Neuronal stem cell (in vitro differentiated cells): Measurements from ENCODE around the gene MUC5B.

Experiments used
- DNase-seq: peaks from one replicate; pipeline ENCODE4 v3.0.0-alpha.2; 2013; ENCODE audit warnings: low spot score
- H2AFZ ChIP-seq: one replicate; pipeline ENCODE4 v1.6.1; 2013; ENCODE audit warnings: mild to moderate bottlenecking, low read length, inconsistent platforms
- H2AK5ac ChIP-seq: 2 replicates; pipeline ENCODE4 v1.6.1; 2013; ENCODE audit warnings: low read depth, mild to moderate bottlenecking, inconsistent platforms, low read length, moderate library complexity, mixed read lengths
- H2BK120ac ChIP-seq: 2 replicates; pipeline ENCODE4 v1.6.1; 2013; ENCODE audit warnings: low read depth, mild to moderate bottlenecking, inconsistent platforms, low read length, moderate library complexity, mixed read lengths
- H2BK12ac ChIP-seq: one replicate; pipeline ENCODE4 v1.6.1; 2013; ENCODE audit warnings: low read length, inconsistent platforms
- H2BK15ac ChIP-seq: 2 replicates; pipeline ENCODE4 v1.6.1; 2013; ENCODE audit warnings: mild to moderate bottlenecking, low read length, inconsistent platforms, mixed read lengths
- H2BK5ac ChIP-seq: one replicate; pipeline ENCODE4 v1.6.1; 2013; ENCODE audit warnings: inconsistent platforms, mild to moderate bottlenecking, low read length, moderate library complexity
- H3K14ac ChIP-seq: one replicate; pipeline ENCODE4 v1.6.1; 2013; ENCODE audit warnings: low read length, inconsistent platforms
- H3K18ac ChIP-seq: 2 replicates; pipeline ENCODE4 v1.6.1; 2013; ENCODE audit warnings: low read length, inconsistent platforms
- H3K23ac ChIP-seq: 2 replicates; pipeline ENCODE4 v1.6.1; 2013; ENCODE audit warnings: low read depth, mild to moderate bottlenecking, mixed read lengths, low read length, inconsistent platforms; ENCODE audit not compliant: poor library complexity
- H3K27ac ChIP-seq: replicated peaks from 3 replicates; pipeline ENCODE4 v1.5.1; 2013; ENCODE audit warnings: low read length, inconsistent platforms
- H3K27me3 ChIP-seq, 3 experiments: 2 replicates each; pipeline ENCODE4 v1.6.1; 2013; ENCODE audit warnings: low read length in 3 of 3, mild to moderate bottlenecking in 2 of 3, inconsistent platforms in 1 of 3, low read depth in 1 of 3, mixed read lengths in 1 of 3, moderate library complexity in 1 of 3; ENCODE audit not compliant: control insufficient read depth in 3 of 3, insufficient read depth in 3 of 3
- H3K36me3 ChIP-seq, 2 donors: replicated peaks in 1 of 2; 2 replicates each; pipeline ENCODE4 v1.6.1; 2013; ENCODE audit warnings: low read length in 2 of 2; ENCODE audit not compliant: control insufficient read depth in 2 of 2, insufficient read depth in 2 of 2
- H3K4ac ChIP-seq: 2 replicates; pipeline ENCODE4 v1.6.1; 2013; ENCODE audit warnings: inconsistent platforms, mild to moderate bottlenecking, low read length, moderate library complexity
- H3K4me1 ChIP-seq, 2 donors: 1 replicate in 1 of 2; 2 replicates in 1 of 2; pipeline ENCODE4 v1.6.1; 2013; ENCODE audit warnings: low read length in 2 of 2, low read depth in 1 of 2; ENCODE audit not compliant: control insufficient read depth in 2 of 2, insufficient read depth in 1 of 2
- H3K4me2 ChIP-seq: one replicate; pipeline ENCODE4 v1.6.1; 2013; ENCODE audit warnings: mild to moderate bottlenecking, low read length, inconsistent platforms; ENCODE audit not compliant: insufficient read depth, poor library complexity, severe bottlenecking
- H3K4me3 ChIP-seq, 2 donors: 2 replicates each; pipeline ENCODE4 v1.5.1; 2013; ENCODE audit warnings: low read length in 2 of 2, mild to moderate bottlenecking in 2 of 2, inconsistent platforms in 1 of 2, moderate library complexity in 1 of 2
- H3K79me1 ChIP-seq: one replicate; pipeline ENCODE4 v1.6.1; 2013; ENCODE audit warnings: low read depth, mild to moderate bottlenecking, inconsistent platforms, low read length, moderate library complexity
- H3K9ac ChIP-seq: one replicate; pipeline ENCODE4 v1.6.1; 2013; ENCODE audit warnings: mild to moderate bottlenecking, low read depth, low read length, inconsistent platforms; ENCODE audit not compliant: poor library complexity
- H3K9me3 ChIP-seq, 2 donors: replicated peaks in 1 of 2; 2 replicates each; pipeline versions ENCODE3 to v1.6.1; 2013; ENCODE audit warnings: low read length in 2 of 2, mild to moderate bottlenecking in 2 of 2, inconsistent platforms in 1 of 2, low read depth in 1 of 2, mixed read lengths in 1 of 2, moderate library complexity in 1 of 2; ENCODE audit not compliant: control insufficient read depth in 2 of 2, insufficient read depth in 1 of 2
- H4K8ac ChIP-seq: one replicate; pipeline ENCODE4 v1.6.1; 2013; ENCODE audit warnings: low read depth, mild to moderate bottlenecking, inconsistent platforms, low read length, moderate library complexity
- H4K91ac ChIP-seq: one replicate; pipeline ENCODE4 v1.6.1; 2013; ENCODE audit warnings: low read length, low read depth, mild to moderate bottlenecking, inconsistent platforms; ENCODE audit not compliant: poor library complexity
- WGBS, 2 donors: extraction: QIAGEN DNeasy Blood & Tissue Kit; methylation state at CpG; one replicate each; pipeline ENCODE4 v1.1.7; 2013; ENCODE audit warnings: missing lambda C conversion rate in 2 of 2, mixed read lengths in 1 of 2; ENCODE audit not compliant: insufficient read length in 2 of 2, insufficient replicate concordance in 1 of 2; ENCODE audit errors: extremely low coverage in 2 of 2; 5-methylcytosine and 5-hydroxymethylcytosine counted together

MUC5B gene

GRCh38 chr11:1219834-1220815, 2.7 kb upstream of the MUC5B start:
- no peak for DNase-seq
- WGBS, 2 donors, result no CpG with 5 or more reads among the region's 48 CpGs

GRCh38 chr11:1220941-1221721, 1.7 kb upstream of the MUC5B start:
- Histone ChIP-seq H3K9ac (no peak overlapping the region), H3K4me2 (no peak overlapping the region), H3K18ac (peak overlapping the region; percentile 80), H4K8ac (no peak overlapping the region), H2BK5ac (no peak overlapping the region), H3K23ac (peak overlapping the region; percentile 91), H2BK120ac (no peak overlapping the region), H4K91ac (no peak overlapping the region), H3K79me1 (peaks cover 4% of the 10 kb centered on the region), H3K4me1 (peaks cover 0 to 12% of the 10 kb centered on the region in 2 donors), H3K4ac (peak overlapping the region; percentile 89), H3K14ac (peak overlapping the region; percentile 8), H3K27ac (no peak overlapping the region), H3K36me3 (no peaks in the 10 kb centered on the region), H3K9me3 (peaks cover 0 to 6% of the 10 kb centered on the region in 2 donors), H2BK15ac (no peak overlapping the region), H2AFZ (no peak overlapping the region), H3K27me3 (peaks cover 0 to 13% (median 0%) of the 10 kb centered on the region in 3 experiments), H2AK5ac (peak overlapping the region; percentile 70), H2BK12ac (peak overlapping the region; percentile 41), H3K4me3 (no peak overlapping the region)
- WGBS, 2 donors, result no CpG with 5 or more reads among the region's 28 CpGs
- no peak for DNase-seq

More at GRCh38 chr11:1219834-1220815, 2.7 kb upstream of the MUC5B start:
- Histone ChIP-seq H2AFZ (peak overlapping the region; percentile 74), H3K23ac (peak overlapping the region; percentile 75), H2BK120ac (peak overlapping the region; percentile 72), H3K14ac (peak overlapping the region; percentile 75), H2BK5ac (peak overlapping the region; percentile 93), H3K4me1 (peaks cover 0 to 12% of the 10 kb centered on the region in 2 donors), H4K8ac (no peak overlapping the region), H3K9ac (peak overlapping the region; percentile 88), H3K18ac (peak overlapping the region; percentile 70), H2AK5ac (peak overlapping the region; percentile 97), H3K27ac (no peak overlapping the region), H3K4me2 (no peak overlapping the region), H3K79me1 (no peaks in the 10 kb centered on the region), H2BK15ac (peak overlapping the region; percentile 79), H4K91ac (peak overlapping the region; percentile 24), H3K27me3 (peaks cover 0 to 13% (median 0%) of the 10 kb centered on the region in 3 experiments), H2BK12ac (no peak overlapping the region), H3K4ac (no peak overlapping the region), H3K4me3 (no peak overlapping the region), H3K9me3 (peaks cover 0 to 6% of the 10 kb centered on the region in 2 donors), H3K36me3 (no peaks in the 10 kb centered on the region)

- Histone ChIP-seq H3K79me1 (peaks cover 4% of the 10 kb centered on the region), H3K18ac (peak overlapping the region; percentile 76), H2AFZ (no peak overlapping the region), H4K8ac (no peak overlapping the region), H3K4me2 (no peak overlapping the region), H2BK5ac (no peak overlapping the region), H2BK120ac (no peak overlapping the region), H3K14ac (no peak overlapping the region), H3K27ac (no peak overlapping the region), H4K91ac (no peak overlapping the region), H3K27me3 (peaks cover 0 to 13% (median 0%) of the 10 kb centered on the region in 3 experiments), H3K23ac (no peak overlapping the region), H2BK15ac (no peak overlapping the region), H2BK12ac (no peak overlapping the region), H3K4me1 (peaks cover 0 to 12% of the 10 kb centered on the region in 2 donors), H3K36me3 (no peaks in the 10 kb centered on the region), H2AK5ac (peak overlapping the region; percentile 46), H3K4ac (peak overlapping the region; percentile 89), H3K9ac (no peak overlapping the region), H3K4me3 (no peak overlapping the region), H3K9me3 (peaks cover 0 to 6% of the 10 kb centered on the region in 2 donors)
- DNase-seq, result no peak
- WGBS, 2 donors, result no CpG with 5 or more reads among the region's 23 CpGs
These were observed 986 bp upstream of the MUC5B start for GRCh38 chr11:1221848-1222311.
